GM23248 (cell line): Measurements from ENCODE around the gene CCM2.

Experiments used
- EZH2 ChIP-seq: fragments of 200-600 bp; sonication (generic); IDR thresholded peaks from 2 replicates; pipeline ENCODE4 v1.6.1; 2018; ENCODE audit warnings: antibody characterized with exemption, mild to moderate bottlenecking; ENCODE audit not compliant: insufficient read depth, poor library complexity, severe bottlenecking
- EZH2phosphoT487 ChIP-seq: fragments of 200-600 bp; sonication (generic); IDR thresholded peaks from 2 replicates; pipeline ENCODE4 v1.6.1; 2018; ENCODE audit warnings: antibody characterized with exemption, moderate library complexity, mild to moderate bottlenecking, low read depth; ENCODE audit not compliant: insufficient read depth

DNA sequence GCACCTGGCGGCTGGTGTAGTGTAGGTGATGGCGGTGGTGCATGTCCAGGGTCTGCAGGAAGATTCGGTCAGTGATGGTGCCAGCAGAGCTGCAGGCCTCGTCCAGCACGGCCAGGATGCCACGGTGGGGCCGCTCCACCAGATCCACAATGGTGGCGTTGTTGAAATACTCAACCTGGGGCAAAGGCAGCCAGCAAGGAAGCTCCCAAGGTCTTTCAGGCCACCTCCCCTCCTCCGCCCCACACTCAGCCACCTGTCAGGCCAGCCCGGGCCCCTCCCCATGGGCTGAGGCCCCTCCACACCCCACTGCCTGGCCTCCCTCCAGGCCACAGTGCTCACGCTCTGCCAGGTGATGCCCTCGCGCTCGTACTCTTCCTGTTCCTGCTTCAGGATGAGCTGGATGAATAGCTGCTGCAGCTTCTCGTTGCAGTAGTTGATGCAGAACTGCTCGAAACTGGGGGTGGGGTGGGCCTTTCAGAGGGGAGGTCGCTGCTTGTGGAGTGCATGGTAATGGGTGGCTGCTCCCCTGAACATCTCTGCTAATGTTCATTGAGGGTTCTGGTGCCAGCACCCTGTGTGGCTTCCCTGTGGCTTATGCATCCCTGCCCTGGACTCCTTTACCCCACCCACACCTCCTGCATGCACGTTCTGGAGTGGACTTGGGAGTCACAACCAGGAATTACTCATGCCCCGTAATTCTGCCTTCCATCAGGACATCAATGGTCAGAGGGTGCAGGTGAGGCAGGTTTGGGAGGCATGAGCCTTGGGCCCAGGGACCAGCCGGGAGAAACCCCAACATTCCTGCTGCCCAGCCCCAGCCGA is 30.1 kb upstream of the CCM2 start:
- no peak for TF ChIP-seq EZH2
- no peak for TF ChIP-seq EZH2phosphoT487
